Measurements from ENCODE around the gene CNTN3. TPM values are rescaled to one million over a fixed set of nuclear protein-coding genes. Genes with fewer than 3 reads are reported as not detected.

CNTN3 gene
- total RNA-seq, 2 donors from 2014 or later, result 2.5 to 3.5 TPM

- H3K27me3 ChIP-seq, result no peaks in the 10 kb centered on the region
- no peak overlapping the region for H3K27ac ChIP-seq
- no peaks in the 10 kb centered on the region for H3K4me1 ChIP-seq
- H3K9me3 ChIP-seq, result peaks cover 0 to 4% of the 10 kb centered on the region in 2 donors
- TF ChIP-seq, protein P1, sequence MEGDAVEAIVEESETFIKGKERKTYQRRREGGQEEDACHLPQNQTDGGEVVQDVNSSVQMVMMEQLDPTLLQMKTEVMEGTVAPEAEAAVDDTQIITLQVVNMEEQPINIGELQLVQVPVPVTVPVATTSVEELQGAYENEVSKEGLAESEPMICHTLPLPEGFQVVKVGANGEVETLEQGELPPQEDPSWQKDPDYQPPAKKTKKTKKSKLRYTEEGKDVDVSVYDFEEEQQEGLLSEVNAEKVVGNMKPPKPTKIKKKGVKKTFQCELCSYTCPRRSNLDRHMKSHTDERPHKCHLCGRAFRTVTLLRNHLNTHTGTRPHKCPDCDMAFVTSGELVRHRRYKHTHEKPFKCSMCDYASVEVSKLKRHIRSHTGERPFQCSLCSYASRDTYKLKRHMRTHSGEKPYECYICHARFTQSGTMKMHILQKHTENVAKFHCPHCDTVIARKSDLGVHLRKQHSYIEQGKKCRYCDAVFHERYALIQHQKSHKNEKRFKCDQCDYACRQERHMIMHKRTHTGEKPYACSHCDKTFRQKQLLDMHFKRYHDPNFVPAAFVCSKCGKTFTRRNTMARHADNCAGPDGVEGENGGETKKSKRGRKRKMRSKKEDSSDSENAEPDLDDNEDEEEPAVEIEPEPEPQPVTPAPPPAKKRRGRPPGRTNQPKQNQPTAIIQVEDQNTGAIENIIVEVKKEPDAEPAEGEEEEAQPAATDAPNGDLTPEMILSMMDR (IDR thresholded peaks at IDR 0.05), result no peak
- no peaks in the 10 kb centered on the region for H3K36me3 ChIP-seq
- no peak overlapping the region for H3K4me3 ChIP-seq
- DNase-seq (ENCODE audit: low spot score), result no peak
These were observed 22.5 kb upstream of the CNTN3 start for GRCh38 chr3:74636981-74637380.

DNA sequence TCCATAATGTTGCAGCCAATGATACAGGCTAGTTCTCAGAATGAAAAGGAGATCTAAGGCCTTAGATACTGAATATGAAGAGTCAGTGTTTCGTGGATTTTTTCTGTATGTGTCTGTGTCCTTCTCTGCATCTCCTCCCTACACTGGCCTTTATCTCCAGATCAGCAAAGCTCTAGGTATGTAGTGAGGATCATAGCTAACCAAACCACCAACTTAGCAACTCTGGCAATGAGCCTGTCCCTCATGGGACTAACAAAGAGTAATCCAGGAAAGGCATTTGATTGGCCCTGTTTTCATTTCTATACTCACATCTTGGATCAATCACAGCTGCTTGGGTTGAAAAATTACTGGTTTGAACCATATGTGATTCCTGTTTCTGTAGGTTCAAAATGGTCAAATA lies 18.6 kb upstream of the CNTN3 start:
- H3K36me3 ChIP-seq, result no peaks in the 10 kb centered on the region
- no peaks in the 10 kb centered on the region for H3K27me3 ChIP-seq
- peaks cover 0 to 4% of the 10 kb centered on the region in 2 donors for H3K9me3 ChIP-seq
- no peaks in the 10 kb centered on the region for H3K4me1 ChIP-seq
- no peak for DNase-seq (ENCODE audit: low spot score)
- TF ChIP-seq, protein P1 (IDR thresholded peaks at IDR 0.05), result no peak
- H3K27ac ChIP-seq, result no peak overlapping the region
- H3K4me3 ChIP-seq, result no peak overlapping the region

GRCh38 chr3:74631351-74632140 lies 17.1 kb upstream of the CNTN3 start:
- no peak for DNase-seq (ENCODE audit: low spot score)
- TF ChIP-seq, protein P1 (IDR thresholded peaks at IDR 0.05), result no peak

DNA sequence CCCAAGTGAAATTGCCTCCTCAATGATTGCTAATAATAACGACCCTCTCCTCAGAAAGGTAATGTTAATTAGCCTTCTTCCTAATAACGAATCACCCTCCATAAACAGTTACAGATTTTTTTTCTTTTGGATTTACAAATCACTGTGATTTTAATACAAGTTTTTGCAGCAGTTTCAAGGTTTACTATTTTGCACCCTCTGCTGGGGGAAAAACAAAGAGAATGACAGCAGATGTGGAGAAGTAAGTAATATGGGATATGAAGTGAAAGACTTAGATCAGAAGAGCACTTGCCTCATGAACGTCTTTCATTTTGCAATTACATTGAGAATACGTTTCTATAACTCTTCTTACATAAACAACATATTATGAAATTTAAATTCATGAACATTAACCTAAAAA lies 16.1 kb upstream of the CNTN3 start:
- Histone ChIP-seq H3K27me3 (no peaks in the 10 kb centered on the region), H3K36me3 (no peaks in the 10 kb centered on the region), H3K4me3 (no peak overlapping the region), H3K27ac (no peak overlapping the region), H3K9me3 (peaks cover 0 to 4% of the 10 kb centered on the region in 2 donors), H3K4me1 (no peaks in the 10 kb centered on the region)
- DNase-seq (ENCODE audit: low spot score), result no peak
- TF ChIP-seq, protein P1 (IDR thresholded peaks at IDR 0.05), result peak in 1 of 2 donors; percentile 53

More at GRCh38 chr3:74631351-74632140, 17.1 kb upstream of the CNTN3 start:
- Histone ChIP-seq H3K27ac (no peak overlapping the region), H3K36me3 (no peaks in the 10 kb centered on the region), H3K4me1 (no peaks in the 10 kb centered on the region), H3K27me3 (no peaks in the 10 kb centered on the region), H3K4me3 (no peak overlapping the region), H3K9me3 (peaks cover 0 to 4% of the 10 kb centered on the region in 2 donors)

DNA sequence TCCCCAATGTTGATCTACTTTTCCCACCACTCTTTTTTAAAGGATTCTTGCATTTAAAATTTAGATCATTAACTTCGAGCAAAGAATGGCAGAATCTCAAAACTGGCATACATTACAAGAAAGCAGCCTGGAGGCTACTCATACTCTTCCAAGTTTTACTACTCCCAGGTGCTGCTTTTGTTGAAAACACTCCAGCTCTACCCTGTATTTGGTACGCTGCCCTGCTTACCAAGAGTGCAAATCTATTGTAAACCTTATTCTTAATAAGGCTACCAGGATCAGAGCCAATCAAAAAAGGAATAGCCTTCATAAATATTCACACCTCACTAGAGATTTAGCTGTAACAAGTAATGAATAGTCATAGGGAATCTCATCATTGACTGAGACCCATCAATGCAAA lies 11.6 kb upstream of the CNTN3 start:
- no peak for DNase-seq (ENCODE audit: low spot score)
- Histone ChIP-seq H3K36me3 (no peaks in the 10 kb centered on the region), H3K9me3 (no peaks in the 10 kb centered on the region), H3K27me3 (no peaks in the 10 kb centered on the region), H3K4me3 (no peak overlapping the region), H3K4me1 (no peaks in the 10 kb centered on the region), H3K27ac (no peak overlapping the region)
- TF ChIP-seq, protein P1 (IDR thresholded peaks at IDR 0.05), result no peak
